Gastrocnemius medialis (tissue), 4 donors: Measurements from ENCODE around the gene CHN2.

Experiments used
- POLR2A ChIP-seq, 2 donors: fragments of 450-650 bp; IDR thresholded peaks; one replicate each; pipeline ENCODE4 v1.6.1; 2017; ENCODE audit warnings: antibody characterized with exemption in 2 of 2, mild to moderate bottlenecking in 2 of 2, moderate library complexity in 2 of 2
- TF ChIP-seq, protein P1 (sequence below), 5 experiments: fragments of 450-650 bp in 3 of 5; fragments of 200-600 bp in 2 of 5; sonication (generic) in 2 of 5; IDR thresholded peaks in 4 of 5; conservative IDR thresholded peaks in 1 of 5; 1 replicate in 4 of 5; 2 replicates in 1 of 5; pipeline ENCODE4 v1.5.1; 2016 to 2019; ENCODE audit warnings: antibody characterized with exemption in 5 of 5, mild to moderate bottlenecking in 3 of 5, moderate library complexity in 3 of 5

DNA sequence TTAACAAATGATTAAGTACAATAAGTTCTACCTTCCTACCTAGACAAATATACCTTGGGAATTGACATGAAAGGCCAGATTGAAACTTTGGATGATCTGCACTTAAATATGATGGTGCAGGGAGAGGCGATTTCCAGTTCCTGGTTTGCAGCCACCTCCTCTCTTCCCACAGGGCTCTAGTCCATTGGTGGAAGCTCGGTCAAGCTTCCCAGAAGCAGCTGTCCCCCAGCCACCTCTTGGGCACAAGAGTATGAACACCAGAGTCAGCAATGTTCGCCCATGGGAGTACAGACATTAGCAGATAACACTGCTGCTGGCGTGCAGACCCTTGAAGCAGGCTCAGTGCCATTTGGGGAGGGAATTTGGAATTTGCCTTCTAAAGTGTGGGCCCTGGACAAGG, 46.8 kb upstream of the CHN2 start:
- TF ChIP-seq, protein P1, sequence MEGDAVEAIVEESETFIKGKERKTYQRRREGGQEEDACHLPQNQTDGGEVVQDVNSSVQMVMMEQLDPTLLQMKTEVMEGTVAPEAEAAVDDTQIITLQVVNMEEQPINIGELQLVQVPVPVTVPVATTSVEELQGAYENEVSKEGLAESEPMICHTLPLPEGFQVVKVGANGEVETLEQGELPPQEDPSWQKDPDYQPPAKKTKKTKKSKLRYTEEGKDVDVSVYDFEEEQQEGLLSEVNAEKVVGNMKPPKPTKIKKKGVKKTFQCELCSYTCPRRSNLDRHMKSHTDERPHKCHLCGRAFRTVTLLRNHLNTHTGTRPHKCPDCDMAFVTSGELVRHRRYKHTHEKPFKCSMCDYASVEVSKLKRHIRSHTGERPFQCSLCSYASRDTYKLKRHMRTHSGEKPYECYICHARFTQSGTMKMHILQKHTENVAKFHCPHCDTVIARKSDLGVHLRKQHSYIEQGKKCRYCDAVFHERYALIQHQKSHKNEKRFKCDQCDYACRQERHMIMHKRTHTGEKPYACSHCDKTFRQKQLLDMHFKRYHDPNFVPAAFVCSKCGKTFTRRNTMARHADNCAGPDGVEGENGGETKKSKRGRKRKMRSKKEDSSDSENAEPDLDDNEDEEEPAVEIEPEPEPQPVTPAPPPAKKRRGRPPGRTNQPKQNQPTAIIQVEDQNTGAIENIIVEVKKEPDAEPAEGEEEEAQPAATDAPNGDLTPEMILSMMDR (IDR thresholded peaks at IDR 0.05 in 4 of 5, conservative IDR thresholded peaks at IDR 0.05 in 1 of 5) = no peak
- no peak for TF ChIP-seq POLR2A (IDR thresholded peaks at IDR 0.05)
